Measurements from ENCODE around the gene CFD.

GRCh38 chr19:871446-872265 lies 12.2 kb downstream of the CFD start:
- TF ChIP-seq EP300 (IDR thresholded peaks at IDR 0.05) (no peak), CTCF (IDR thresholded peaks at IDR 0.05) (no peak), POLR2A (IDR thresholded peaks at IDR 0.05) (no peak)

Measured in ovary (tissue), 3 donors.